GM12872 (cell line): ENCODE results near the gene VPS13D.

ENCODE experiments used
- TF ChIP-seq, protein P1 (sequence below): IDR thresholded peaks from 3 replicates; pipeline ENCODE4 v1.5.1; 2011; ENCODE audit warnings: low read depth, mild to moderate bottlenecking, low read length, moderate library complexity; ENCODE audit not compliant: insufficient read depth

Gene VPS13D

DNA sequence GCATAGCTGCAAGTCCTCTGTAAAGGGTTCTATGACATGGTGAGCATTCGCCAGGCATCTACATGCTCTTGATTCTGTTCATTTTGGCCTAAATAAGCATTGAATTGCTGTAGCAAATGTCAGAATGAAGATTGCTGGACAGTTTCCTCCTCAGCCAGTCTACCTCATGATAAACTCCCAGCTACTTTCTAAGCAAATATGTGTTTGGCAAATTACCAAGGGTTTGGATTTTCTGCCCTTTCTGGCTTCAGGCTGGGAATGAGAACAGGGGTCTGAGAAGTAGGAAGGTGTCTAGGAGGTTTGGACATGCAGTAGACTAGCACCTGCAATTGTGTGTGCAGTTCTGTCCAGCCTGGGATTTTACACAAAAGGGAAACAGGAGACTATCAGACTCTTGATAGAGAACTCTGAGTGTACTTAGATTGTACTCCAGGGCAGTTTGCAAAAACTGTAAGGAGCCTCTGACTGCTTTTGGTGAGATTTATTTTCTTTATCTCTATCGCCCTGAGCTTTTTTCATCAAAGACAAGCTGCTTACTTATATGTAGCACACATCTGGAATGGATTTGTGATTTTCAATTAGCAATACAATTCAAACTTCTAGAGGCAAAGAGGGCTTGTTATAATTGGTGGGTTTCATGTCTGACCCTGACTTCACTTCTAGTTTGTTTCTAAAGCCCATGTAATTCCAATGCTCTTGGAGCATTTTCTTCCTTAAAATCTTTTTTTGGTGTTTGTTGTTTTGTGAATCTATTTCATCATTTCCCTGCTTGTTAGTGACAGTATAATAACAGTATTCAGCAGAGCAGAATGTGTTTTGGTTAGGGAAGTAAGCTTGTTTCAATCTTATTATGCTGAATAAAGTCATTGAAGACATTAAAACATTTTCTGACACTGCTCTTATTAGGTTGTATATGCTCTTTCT, 150.8 kb downstream of the VPS13D start:
- TF ChIP-seq, protein P1, sequence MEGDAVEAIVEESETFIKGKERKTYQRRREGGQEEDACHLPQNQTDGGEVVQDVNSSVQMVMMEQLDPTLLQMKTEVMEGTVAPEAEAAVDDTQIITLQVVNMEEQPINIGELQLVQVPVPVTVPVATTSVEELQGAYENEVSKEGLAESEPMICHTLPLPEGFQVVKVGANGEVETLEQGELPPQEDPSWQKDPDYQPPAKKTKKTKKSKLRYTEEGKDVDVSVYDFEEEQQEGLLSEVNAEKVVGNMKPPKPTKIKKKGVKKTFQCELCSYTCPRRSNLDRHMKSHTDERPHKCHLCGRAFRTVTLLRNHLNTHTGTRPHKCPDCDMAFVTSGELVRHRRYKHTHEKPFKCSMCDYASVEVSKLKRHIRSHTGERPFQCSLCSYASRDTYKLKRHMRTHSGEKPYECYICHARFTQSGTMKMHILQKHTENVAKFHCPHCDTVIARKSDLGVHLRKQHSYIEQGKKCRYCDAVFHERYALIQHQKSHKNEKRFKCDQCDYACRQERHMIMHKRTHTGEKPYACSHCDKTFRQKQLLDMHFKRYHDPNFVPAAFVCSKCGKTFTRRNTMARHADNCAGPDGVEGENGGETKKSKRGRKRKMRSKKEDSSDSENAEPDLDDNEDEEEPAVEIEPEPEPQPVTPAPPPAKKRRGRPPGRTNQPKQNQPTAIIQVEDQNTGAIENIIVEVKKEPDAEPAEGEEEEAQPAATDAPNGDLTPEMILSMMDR: no peak

DNA sequence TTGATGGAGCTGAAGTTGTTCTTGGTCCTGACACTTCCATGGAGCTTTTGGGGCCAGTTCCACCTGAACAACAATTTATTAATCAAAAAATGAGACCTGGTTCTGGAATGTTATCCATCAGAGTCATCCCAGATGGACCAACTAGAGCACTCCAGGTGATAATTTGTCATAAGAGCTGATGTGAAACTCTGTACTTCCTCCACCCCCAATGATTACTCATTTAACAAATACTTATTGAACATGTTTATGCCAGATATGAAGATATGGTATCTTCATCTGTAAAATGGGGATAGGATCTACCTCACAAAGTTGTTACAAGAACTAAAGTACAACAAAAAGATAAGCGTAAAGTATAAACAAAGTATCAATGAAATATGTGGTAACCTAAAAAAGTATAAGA, 153.2 kb downstream of the VPS13D start:
- TF ChIP-seq, protein P1: no peak

DNA sequence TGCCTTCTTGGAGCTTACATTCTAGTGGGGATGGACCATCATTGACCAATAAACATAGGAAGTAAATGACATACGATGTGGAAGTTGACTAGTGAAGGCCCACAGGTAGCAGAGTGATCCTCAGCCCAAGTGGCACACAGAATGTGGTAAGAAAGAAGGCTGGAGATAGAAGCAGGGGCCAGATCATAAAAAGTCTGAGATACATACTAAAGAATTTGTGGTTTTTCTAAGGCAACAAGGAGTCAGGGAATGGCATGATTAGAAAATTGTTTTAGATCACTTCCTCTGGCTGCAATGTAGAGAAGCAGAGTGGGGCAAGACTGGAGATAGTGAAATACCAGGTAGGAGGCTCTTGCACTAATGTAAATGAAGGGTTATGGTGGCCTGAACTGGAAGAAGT, 154.0 kb downstream of the VPS13D start:
- TF ChIP-seq, protein P1: no peak

DNA sequence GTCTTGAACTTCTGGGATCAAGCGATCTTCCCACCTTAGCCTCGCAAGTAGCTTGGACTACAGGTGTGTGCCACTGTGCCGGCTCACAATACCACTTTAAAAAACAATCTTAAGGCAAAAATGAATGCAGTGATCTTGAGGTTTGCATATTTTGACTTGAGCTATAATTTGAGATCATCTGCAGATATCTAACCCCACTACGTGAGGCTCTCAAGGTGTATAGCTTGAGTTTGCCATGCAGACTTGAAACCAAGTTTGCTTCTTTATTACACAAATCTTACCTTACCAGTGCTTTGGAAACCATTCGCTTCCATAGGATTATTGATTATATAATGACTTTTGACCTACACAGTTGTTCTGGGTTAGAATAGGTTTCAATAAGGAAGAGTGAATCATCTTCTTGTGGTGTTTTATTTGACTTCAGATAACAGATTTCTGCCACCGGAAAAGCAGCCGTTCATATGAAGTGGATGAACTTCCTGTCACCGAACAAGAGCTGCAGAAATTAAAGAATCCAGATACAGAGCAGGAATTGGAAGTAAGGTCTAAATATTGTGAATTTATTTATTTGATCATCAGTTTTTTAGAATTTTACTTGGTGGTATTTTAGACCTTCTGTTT, 155.1 kb downstream of the VPS13D start:
- TF ChIP-seq, protein P1: no peak

DNA sequence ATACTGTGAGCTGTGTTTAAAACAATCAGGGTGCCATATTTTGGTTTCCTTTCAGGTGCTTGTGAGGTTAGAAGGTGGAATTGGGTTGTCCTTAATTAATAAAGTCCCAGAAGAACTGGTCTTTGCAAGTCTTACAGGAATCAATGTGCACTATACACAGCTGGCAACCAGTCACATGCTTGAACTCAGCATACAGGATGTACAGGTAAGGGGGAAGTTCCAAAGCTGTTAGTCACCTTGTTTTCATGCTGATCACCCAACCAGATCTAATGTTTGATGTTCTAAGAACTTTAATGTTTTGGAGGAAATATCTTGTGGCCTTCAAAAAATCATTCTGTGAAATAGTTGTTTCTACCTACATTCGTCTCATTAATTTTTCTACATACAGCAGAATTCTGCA, 156.3 kb downstream of the VPS13D start:
- TF ChIP-seq, protein P1: no peak

DNA sequence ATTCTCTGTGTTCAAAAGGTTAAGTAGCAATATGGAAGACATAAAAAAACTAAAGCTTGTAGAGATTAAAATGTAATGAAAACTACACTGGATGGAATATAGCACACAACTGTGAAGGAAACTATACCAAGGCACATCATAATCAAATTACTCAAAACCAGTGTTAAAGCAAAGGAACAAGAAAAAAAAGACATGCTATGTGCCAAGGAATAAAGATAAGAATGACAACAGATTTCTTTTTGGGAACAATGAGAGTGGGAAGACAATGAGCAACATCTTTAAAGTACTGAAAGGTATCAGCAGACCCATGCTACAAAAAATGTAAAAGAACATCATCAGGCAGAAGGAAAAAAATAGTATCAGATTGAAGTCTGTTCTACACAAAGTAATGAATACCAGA, 157.8 kb downstream of the VPS13D start:
- TF ChIP-seq, protein P1: no peak
